ENCODE results near the gene KRTAP2-3.

- TF ChIP-seq CTCF (IDR thresholded peaks at IDR 0.05) (no peak), POLR2AphosphoS5 (IDR thresholded peaks at IDR 0.05) (no peak)
These were observed 46.3 kb downstream of the KRTAP2-3 start for GRCh38 chr17:41013606-41014005.
